Measurements from ENCODE around the gene TMA7.

Gene TMA7

GRCh38 chr3:48429960-48430707, 9.9 kb upstream of the TMA7 start, which contains the start of gene PLXNB1:
Gene PLXNB1 (minus strand): TSS chr3:48430086. CDS start chr3:48424611, 5,475 bp downstream.
- TF ChIP-seq, protein P1, sequence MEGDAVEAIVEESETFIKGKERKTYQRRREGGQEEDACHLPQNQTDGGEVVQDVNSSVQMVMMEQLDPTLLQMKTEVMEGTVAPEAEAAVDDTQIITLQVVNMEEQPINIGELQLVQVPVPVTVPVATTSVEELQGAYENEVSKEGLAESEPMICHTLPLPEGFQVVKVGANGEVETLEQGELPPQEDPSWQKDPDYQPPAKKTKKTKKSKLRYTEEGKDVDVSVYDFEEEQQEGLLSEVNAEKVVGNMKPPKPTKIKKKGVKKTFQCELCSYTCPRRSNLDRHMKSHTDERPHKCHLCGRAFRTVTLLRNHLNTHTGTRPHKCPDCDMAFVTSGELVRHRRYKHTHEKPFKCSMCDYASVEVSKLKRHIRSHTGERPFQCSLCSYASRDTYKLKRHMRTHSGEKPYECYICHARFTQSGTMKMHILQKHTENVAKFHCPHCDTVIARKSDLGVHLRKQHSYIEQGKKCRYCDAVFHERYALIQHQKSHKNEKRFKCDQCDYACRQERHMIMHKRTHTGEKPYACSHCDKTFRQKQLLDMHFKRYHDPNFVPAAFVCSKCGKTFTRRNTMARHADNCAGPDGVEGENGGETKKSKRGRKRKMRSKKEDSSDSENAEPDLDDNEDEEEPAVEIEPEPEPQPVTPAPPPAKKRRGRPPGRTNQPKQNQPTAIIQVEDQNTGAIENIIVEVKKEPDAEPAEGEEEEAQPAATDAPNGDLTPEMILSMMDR (IDR thresholded peaks at IDR 0.05; ENCODE audit: low read depth, low read length), result no peak
- no peak for DNase-seq (ENCODE audit: extremely low read depth, low read depth)

DNA sequence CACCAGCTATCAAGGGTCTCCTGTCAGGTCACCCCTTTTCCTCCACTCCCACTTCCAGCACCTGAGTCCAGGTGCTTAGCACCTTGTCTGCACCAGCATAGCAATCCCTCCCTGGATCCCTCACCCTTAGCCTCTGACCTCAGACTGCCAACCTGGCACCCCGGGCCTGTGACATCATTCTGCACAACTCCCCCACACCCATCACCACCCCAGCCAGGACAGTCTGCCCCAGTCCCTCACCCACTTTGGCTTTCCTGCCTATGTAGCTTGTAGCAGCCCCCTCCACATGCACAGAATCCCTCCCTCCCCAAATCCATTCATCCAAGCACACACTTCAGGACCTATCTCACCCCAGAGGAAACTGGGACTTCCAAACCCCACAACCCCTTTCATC, 9.4 kb upstream of the TMA7 start:
- TF ChIP-seq, protein P1 (IDR thresholded peaks at IDR 0.05; ENCODE audit: low read depth, low read length), result no peak
- no peak for DNase-seq (ENCODE audit: extremely low read depth, low read depth)

DNA sequence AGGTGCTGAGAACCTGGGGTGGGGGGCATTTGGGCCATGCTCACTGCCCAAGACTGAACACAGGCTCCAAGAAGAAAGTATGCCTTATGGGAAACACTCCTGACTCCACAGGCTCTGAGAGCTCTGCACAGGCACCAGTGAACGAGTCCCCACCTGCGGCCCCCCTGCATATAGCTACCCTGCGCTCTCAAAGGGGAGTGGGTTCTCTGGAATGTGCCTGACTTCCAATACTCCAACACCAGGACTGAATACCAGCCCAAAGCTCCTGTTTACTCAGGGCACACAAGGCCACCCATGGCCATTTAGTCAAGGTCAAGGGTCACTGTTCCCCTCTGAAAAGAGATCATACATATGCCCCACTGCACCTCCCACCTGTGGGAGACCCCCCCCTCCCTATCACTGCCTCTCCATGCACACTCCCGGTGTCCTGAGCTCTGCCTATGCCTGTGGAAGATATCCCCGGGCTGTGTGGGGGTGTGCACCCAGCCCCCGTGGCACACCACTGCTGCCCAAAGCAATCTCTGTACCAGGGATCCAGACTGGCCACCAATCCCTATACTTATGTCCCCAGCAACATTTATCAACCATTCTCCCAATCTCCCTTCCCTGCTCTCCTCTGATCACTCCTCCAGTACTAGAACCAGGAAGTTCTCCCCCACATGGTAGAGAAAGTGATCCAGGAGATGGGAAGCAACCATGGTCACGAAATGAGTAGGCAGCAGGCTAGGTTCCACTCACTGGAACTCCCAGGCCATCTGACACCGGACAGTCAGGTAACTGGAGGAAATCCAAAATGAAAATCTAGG, 8.6 kb upstream of the TMA7 start:
- no peak for DNase-seq (ENCODE audit: extremely low read depth, low read depth)
- TF ChIP-seq, protein P1 (IDR thresholded peaks at IDR 0.05; ENCODE audit: low read depth, low read length), result no peak

- no peak for DNase-seq (ENCODE audit: extremely low read depth, low read depth)
- TF ChIP-seq, protein P1 (IDR thresholded peaks at IDR 0.05; ENCODE audit: low read depth, low read length), result no peak
Measured at GRCh38 chr3:48432411-48433371, 7.4 kb upstream of the TMA7 start.

- TF ChIP-seq, protein P1 (IDR thresholded peaks at IDR 0.05; ENCODE audit: low read depth, low read length), result no peak
- DNase-seq (ENCODE audit: extremely low read depth, low read depth), result no peak
Measured at GRCh38 chr3:48433472-48434118, 6.5 kb upstream of the TMA7 start.

DNA sequence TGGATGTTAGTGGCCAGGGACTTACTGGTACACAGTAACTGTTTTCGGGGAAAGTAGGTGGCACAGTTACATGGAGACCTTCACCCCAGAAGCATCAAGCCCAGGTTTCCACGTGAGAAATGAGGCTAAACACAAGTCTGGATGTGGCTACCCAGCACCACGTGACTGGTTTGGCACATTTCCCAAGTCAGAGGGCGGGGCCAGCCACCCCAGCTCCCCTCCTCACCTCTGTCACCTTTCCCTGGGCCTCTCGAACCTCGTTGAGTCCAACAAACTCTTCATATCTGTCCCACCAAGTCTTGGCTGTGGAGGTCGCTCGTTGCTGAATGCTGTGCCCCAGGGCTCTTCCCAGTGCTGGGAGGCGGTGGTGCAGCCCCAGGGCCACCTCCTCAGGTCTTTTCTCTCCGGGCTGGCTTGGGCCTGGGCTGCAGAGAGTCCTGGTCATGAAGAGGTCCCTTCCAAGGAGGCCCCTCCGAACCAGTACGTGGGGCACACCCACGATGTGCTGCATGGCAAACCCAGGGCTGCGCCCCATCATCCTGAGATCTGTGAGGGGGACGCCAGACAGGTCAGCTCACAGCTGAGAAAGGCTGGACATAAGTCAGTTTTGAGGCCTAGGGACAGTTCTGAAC, 5.3 kb upstream of the TMA7 start:
- TF ChIP-seq, protein P1 (IDR thresholded peaks at IDR 0.05; ENCODE audit: low read depth, low read length), result no peak
- DNase-seq (ENCODE audit: extremely low read depth, low read depth), result no peak

Data from AG09319 (cell line).